ENCODE data around the gene HMMR.
"Not testable (repeated sequence)": the region's sequence is repeated elsewhere in the genome, so short reads cannot be mapped to it uniquely, and the experiment has no call there.

HMMR gene

GRCh38 chr5:163447191-163447590 lies 13.2 kb upstream of the HMMR start:
- in situ Hi-C loops (cut with MboI; ENCODE audit: low sequenced_read_pairs, unreplicated experiment): no loop called here
- DNase-seq (ENCODE audit: low spot score): no peak
- TF ChIP-seq CTCF (IDR thresholded peaks at IDR 0.05; ENCODE audit: borderline replicate concordance, control extremely low read depth, extremely low read depth, insufficient read depth, missing control alignments): no peak

- no peak for TF ChIP-seq CTCF (IDR thresholded peaks at IDR 0.05; ENCODE audit: borderline replicate concordance, control extremely low read depth, extremely low read depth, insufficient read depth, missing control alignments)
- DNase-seq (ENCODE audit: low spot score): no peak
- in situ Hi-C loops (cut with MboI; ENCODE audit: low sequenced_read_pairs, unreplicated experiment): no loop called here
Measured at GRCh38 chr5:163447875-163448274, 12.6 kb upstream of the HMMR start.

GRCh38 chr5:163448491-163448890 lies 11.9 kb upstream of the HMMR start:
- TF ChIP-seq CTCF (IDR thresholded peaks at IDR 0.05; ENCODE audit: borderline replicate concordance, control extremely low read depth, extremely low read depth, insufficient read depth, missing control alignments): no peak
- no peak for DNase-seq (ENCODE audit: low spot score)
- in situ Hi-C loops (cut with MboI; ENCODE audit: low sequenced_read_pairs, unreplicated experiment): no loop called here

- in situ Hi-C loops (cut with MboI; ENCODE audit: low sequenced_read_pairs, unreplicated experiment): no loop called here
- TF ChIP-seq CTCF (IDR thresholded peaks at IDR 0.05; ENCODE audit: borderline replicate concordance, control extremely low read depth, extremely low read depth, insufficient read depth, missing control alignments): no peak
- DNase-seq (ENCODE audit: low spot score): no peak
Measured at GRCh38 chr5:163451489-163451888, 8.9 kb upstream of the HMMR start.

- no peak for DNase-seq (ENCODE audit: low spot score)
- in situ Hi-C loops (cut with MboI; ENCODE audit: low sequenced_read_pairs, unreplicated experiment): no loop called here
- TF ChIP-seq CTCF (IDR thresholded peaks at IDR 0.05; ENCODE audit: borderline replicate concordance, control extremely low read depth, extremely low read depth, insufficient read depth, missing control alignments): no peak
Measured at GRCh38 chr5:163453705-163454104, 6.7 kb upstream of the HMMR start.

- DNase-seq (ENCODE audit: low spot score); in situ Hi-C loops (cut with MboI; ENCODE audit: low sequenced_read_pairs, unreplicated experiment): not testable (repeated sequence)
Measured at GRCh38 chr5:163455406-163455805, 5.0 kb upstream of the HMMR start.

GRCh38 chr5:163456029-163456589 lies 4.3 kb upstream of the HMMR start:
- in situ Hi-C loops (cut with MboI; ENCODE audit: low sequenced_read_pairs, unreplicated experiment): no loop called here
- no peak for TF ChIP-seq CTCF (IDR thresholded peaks at IDR 0.05; ENCODE audit: borderline replicate concordance, control extremely low read depth, extremely low read depth, insufficient read depth, missing control alignments)
- DNase-seq (ENCODE audit: low spot score): no peak
